Measurements from ENCODE around the gene KASH5.

KASH5 gene

GRCh38 chr19:49396738-49397505 is 8.9 kb downstream of the KASH5 start:
- no peak for DNase-seq

- DNase-seq, result no peak
These were observed 10.1 kb downstream of the KASH5 start for GRCh38 chr19:49398001-49398615.

- no peak for DNase-seq
These were observed 10.9 kb downstream of the KASH5 start for GRCh38 chr19:49398931-49399330.

GRCh38 chr19:49400029-49400428 is 12.0 kb downstream of the KASH5 start:
- DNase-seq, result peak; percentile 18

GRCh38 chr19:49403404-49404187 is 15.5 kb downstream of the KASH5 start:
- DNase-seq, result peak; percentile 24

GRCh38 chr19:49407079-49407478 is 19.0 kb downstream of the KASH5 start:
- no peak for DNase-seq

- DNase-seq, result no peak
These were observed 19.5 kb downstream of the KASH5 start for GRCh38 chr19:49407482-49408015.

GRCh38 chr19:49408816-49409440 is 20.9 kb downstream of the KASH5 start:
- no peak for DNase-seq

GRCh38 chr19:49409441-49410029 is 21.5 kb downstream of the KASH5 start:
- DNase-seq, result no peak

- no peak for DNase-seq
These were observed 23.8 kb downstream of the KASH5 start for GRCh38 chr19:49411681-49412326.

- DNase-seq, result peak; percentile 19
These were observed 25.3 kb downstream of the KASH5 start for GRCh38 chr19:49413348-49413747.

- DNase-seq, result no peak
These were observed 26.2 kb downstream of the KASH5 start for GRCh38 chr19:49414256-49414655.

- DNase-seq, result peak; percentile 15
These were observed 27.2 kb downstream of the KASH5 start for GRCh38 chr19:49415102-49415809.

GRCh38 chr19:49415810-49416200 is 27.8 kb downstream of the KASH5 start:
- no peak for DNase-seq

- no peak for DNase-seq
These were observed 29.0 kb downstream of the KASH5 start for GRCh38 chr19:49417088-49417487.

GRCh38 chr19:49418511-49418910 is 30.5 kb downstream of the KASH5 start:
- no peak for DNase-seq

GRCh38 chr19:49419173-49419572 is 31.1 kb downstream of the KASH5 start:
- no peak for DNase-seq

- no peak for DNase-seq
These were observed 32.2 kb downstream of the KASH5 start for GRCh38 chr19:49420227-49420626.

GRCh38 chr19:49421039-49421877 is 33.2 kb downstream of the KASH5 start:
- DNase-seq, result peak; percentile 54

GRCh38 chr19:49421878-49422202 is 33.8 kb downstream of the KASH5 start:
- DNase-seq, result no peak

Measured in fibroblast of skin of scalp (primary cell).